H1 (cell line): ENCODE results near the gene SLC66A2. TPM values are rescaled to one million over a fixed set of nuclear protein-coding genes. Genes with fewer than 3 reads are reported as not detected.

Experiments
- CTCF ChIA-PET: fragments of 300-600 bp; sonication (Branson Sonifier 250); formaldehyde crosslinking; loops from one replicate; lab custom pipeline; 2021; ENCODE audit not compliant: partially characterized antibody; lab: Charles Lee
- POLR2A ChIA-PET: fragments of 300-600 bp; sonication (Branson Sonifier 250); formaldehyde crosslinking; loops from one replicate; lab custom pipeline; 2021; ENCODE audit warnings: inconsistent platforms; ENCODE audit not compliant: partially characterized antibody; lab: Charles Lee
- DNase-seq, 2 experiments: peaks; one replicate each; pipeline versions ENCODE4 v3.0.0 to v3.0.0-alpha.2; 2010 to 2022; ENCODE audit warnings: low spot score in 2 of 2, low read depth in 1 of 2, mixed read lengths in 1 of 2
- FAIRE-seq: peaks from 2 replicates; lab custom pipeline; 2011; peaks lifted over from hg19 to GRCh38; lab: Jason Lieb, UNC
- H2AFZ ChIP-seq: 2 replicates; pipeline ENCODE4 v1.8.1; 2012; ENCODE audit warnings: low read length, inconsistent platforms
- H2AK5ac ChIP-seq: 2 replicates; pipeline ENCODE4 v1.6.1; 2013; ENCODE audit warnings: low read depth, low read length
- H2BK120ac ChIP-seq: replicated peaks from 2 replicates; pipeline ENCODE3; 2013; ENCODE audit warnings: low read depth, low read length, inconsistent platforms
- H2BK12ac ChIP-seq: 2 replicates; pipeline ENCODE4 v1.6.1; 2013; ENCODE audit warnings: low read depth, low read length
- H2BK15ac ChIP-seq: 2 replicates; pipeline ENCODE4 v1.6.1; 2013; ENCODE audit warnings: low read length
- H2BK20ac ChIP-seq: 2 replicates; pipeline ENCODE4 v1.6.1; 2013; ENCODE audit warnings: low read length
- H2BK5ac ChIP-seq: 2 replicates; pipeline ENCODE4 v1.6.1; 2013; ENCODE audit warnings: low read depth, low read length
- H3K14ac ChIP-seq: 2 replicates; pipeline ENCODE4 v1.6.1; 2013; ENCODE audit warnings: inconsistent platforms; ENCODE audit not compliant: insufficient read length
- H3K18ac ChIP-seq: 2 replicates; pipeline ENCODE4 v1.6.1; 2013; ENCODE audit warnings: low read length; ENCODE audit errors: extremely low read depth
- H3K23ac ChIP-seq: 2 replicates; pipeline ENCODE4 v1.6.1; 2013; ENCODE audit warnings: inconsistent platforms; ENCODE audit not compliant: insufficient read length
- H3K23me2 ChIP-seq: 2 replicates; pipeline ENCODE4 v1.6.1; 2013; ENCODE audit warnings: low read depth, low read length
- H3K27ac ChIP-seq: 2 replicates; pipeline ENCODE4 v1.6.1; 2011; ENCODE audit warnings: low read depth, low read length, inconsistent platforms
- H3K27me3 ChIP-seq, 4 experiments: replicated peaks in 1 of 4; 1 replicate in 1 of 4; 2 replicates in 3 of 4; pipeline versions ENCODE4 v1.6.1 to v1.8.1; 2011 to 2013; ENCODE audit warnings: low read length in 3 of 4, mild to moderate bottlenecking in 3 of 4, inconsistent platforms in 2 of 4, mixed read lengths in 2 of 4, moderate library complexity in 1 of 4; ENCODE audit not compliant: control insufficient read depth in 3 of 4, insufficient read depth in 3 of 4; ENCODE audit errors: extremely low read depth in 1 of 4
- H3K36me3 ChIP-seq, 4 experiments: 2 replicates each; pipeline versions ENCODE4 v1.6.1 to v1.8.1; 2011 to 2013; ENCODE audit warnings: mild to moderate bottlenecking in 4 of 4, low read length in 3 of 4, moderate library complexity in 2 of 4, control low read depth in 1 of 4, inconsistent platforms in 1 of 4; ENCODE audit not compliant: insufficient read depth in 4 of 4, control insufficient read depth in 2 of 4
- H3K4ac ChIP-seq: replicated peaks from 2 replicates; pipeline ENCODE3; 2013; ENCODE audit warnings: low read length, low read depth, mixed read lengths, inconsistent platforms; ENCODE audit not compliant: insufficient read length
- H3K4me1 ChIP-seq, 4 experiments: replicated peaks in 1 of 4; 1 replicate in 1 of 4; 2 replicates in 3 of 4; pipeline versions ENCODE4 v1.6.1 to v1.8.1; 2011 to 2013; ENCODE audit warnings: low read length in 3 of 4, inconsistent platforms in 2 of 4, mixed read lengths in 1 of 4; ENCODE audit not compliant: insufficient read depth in 4 of 4, control insufficient read depth in 3 of 4
- H3K4me2 ChIP-seq, 2 experiments: 2 replicates each; pipeline versions ENCODE4 v1.6.1 to v1.8.1; 2011 to 2013; ENCODE audit warnings: low read depth in 2 of 2, low read length in 2 of 2, control low read depth in 1 of 2, inconsistent platforms in 1 of 2, mild to moderate bottlenecking in 1 of 2; ENCODE audit not compliant: insufficient read depth in 1 of 2
- H3K4me3 ChIP-seq, 4 experiments: fragments of 200-600, 300-600 bp in 1 of 4; sonication (generic), shearing (Covaris generic), sonication (Bioruptor Twin) in 1 of 4; 2 replicates each; pipeline versions ENCODE4 v1.5.1 to v1.8.1; 2011 to 2016; ENCODE audit warnings: low read length in 4 of 4, low read depth in 3 of 4, control low read depth in 2 of 4, inconsistent platforms in 2 of 4, mild to moderate bottlenecking in 2 of 4, mixed read lengths in 1 of 4, moderate library complexity in 1 of 4; ENCODE audit not compliant: insufficient read depth in 2 of 4; ENCODE audit errors: extremely low read depth in 1 of 4
- H3K56ac ChIP-seq: replicated peaks from 2 replicates; pipeline ENCODE3; 2013; ENCODE audit warnings: low read depth, mild to moderate bottlenecking, mixed read lengths, low read length, inconsistent platforms; ENCODE audit not compliant: insufficient read length
- H3K79me1 ChIP-seq: 2 replicates; pipeline ENCODE4 v1.6.1; 2013; ENCODE audit warnings: low read depth, low read length, control low read depth
- H3K79me2 ChIP-seq, 2 experiments: 2 replicates each; pipeline versions ENCODE4 v1.6.1 to v1.8.1; 2012 to 2013; ENCODE audit warnings: low read length in 2 of 2, mild to moderate bottlenecking in 2 of 2, inconsistent platforms in 1 of 2; ENCODE audit not compliant: insufficient read depth in 2 of 2, control insufficient read depth in 1 of 2
- H3K9ac ChIP-seq, 4 experiments: replicated peaks in 1 of 4; 1 replicate in 1 of 4; 2 replicates in 3 of 4; pipeline versions ENCODE4 v1.6.1 to v1.8.1; 2011 to 2013; ENCODE audit warnings: low read depth in 3 of 4, low read length in 3 of 4, control low read depth in 2 of 4, mild to moderate bottlenecking in 2 of 4, moderate library complexity in 2 of 4, inconsistent platforms in 1 of 4; ENCODE audit errors: extremely low read depth in 1 of 4
- H3K9me3 ChIP-seq, 2 experiments: 2 replicates each; pipeline versions ENCODE4 v1.6.1 to v1.8.1; 2012 to 2013; ENCODE audit warnings: mild to moderate bottlenecking in 2 of 2, moderate library complexity in 2 of 2, control low read depth in 1 of 2, inconsistent platforms in 1 of 2, low read depth in 1 of 2, low read length in 1 of 2, mixed read lengths in 1 of 2; ENCODE audit not compliant: insufficient read depth in 2 of 2
- H4K20me1 ChIP-seq, 2 experiments: replicated peaks in 1 of 2; 2 replicates each; pipeline versions ENCODE3 to v1.8.1; 2011 to 2013; ENCODE audit warnings: inconsistent platforms in 2 of 2, low read length in 2 of 2, mild to moderate bottlenecking in 1 of 2; ENCODE audit not compliant: insufficient read depth in 2 of 2, control insufficient read depth in 1 of 2
- H4K5ac ChIP-seq: 2 replicates; pipeline ENCODE4 v1.6.1; 2013; ENCODE audit warnings: low read length, low read depth, mixed read lengths, inconsistent platforms; ENCODE audit not compliant: insufficient read length
- H4K8ac ChIP-seq: 2 replicates; pipeline ENCODE4 v1.8.0; 2013; ENCODE audit warnings: mild to moderate bottlenecking, moderate library complexity, low read length, inconsistent platforms; ENCODE audit not compliant: insufficient read depth; ENCODE audit errors: extremely low read depth
- H4K91ac ChIP-seq: replicated peaks from 2 replicates; pipeline ENCODE3; 2013; ENCODE audit warnings: low read length, mixed read lengths, inconsistent platforms; ENCODE audit not compliant: insufficient read length
- KDM4A ChIP-seq: IDR thresholded peaks from one replicate; pipeline ENCODE4 v1.7.1; 2012; ENCODE audit warnings: low read depth, mild to moderate bottlenecking, moderate library complexity, low read length, inconsistent platforms; ENCODE audit not compliant: severe bottlenecking
- POU5F1 ChIP-seq: IDR thresholded peaks from 2 replicates; pipeline ENCODE4 v1.6.1; 2011; ENCODE audit warnings: low read depth, mild to moderate bottlenecking, low read length, moderate library complexity
- SIX5 ChIP-seq: IDR thresholded peaks from 2 replicates; pipeline ENCODE4 v1.6.1; 2011; ENCODE audit warnings: mild to moderate bottlenecking, low read depth, low read length
- SP1 ChIP-seq: IDR thresholded peaks from 2 replicates; pipeline ENCODE4 v1.6.1; 2011; ENCODE audit warnings: low read depth, low read length
- SP4 ChIP-seq: IDR thresholded peaks from 2 replicates; pipeline ENCODE4 v1.6.1; 2012; ENCODE audit warnings: low read length, inconsistent platforms
- SUZ12 ChIP-seq: fragments of 200-600 bp; sonication (generic); IDR thresholded peaks from 2 replicates; pipeline ENCODE4 v1.6.1; 2012; ENCODE audit warnings: mild to moderate bottlenecking, inconsistent platforms, low read length, moderate library complexity, mixed read lengths
- WGBS, 2 experiments: shearing (Covaris generic) in 1 of 2; methylation state at CpG; one replicate each; pipeline versions ENCODE4 v1.1.6 to v1.1.7; 2013 to 2015; ENCODE audit warnings: low lambda C conversion rate in 2 of 2, mixed read lengths in 2 of 2, inconsistent platforms in 1 of 2, low coverage in 1 of 2, missing lambda C conversion rate in 1 of 2; ENCODE audit not compliant: insufficient replicate concordance in 2 of 2, insufficient coverage in 1 of 2, insufficient read length in 1 of 2; ENCODE audit errors: extremely low coverage in 1 of 2, missing lambda C conversion rate in 1 of 2; 5-methylcytosine and 5-hydroxymethylcytosine counted together
- polyA plus RNA-seq, 7 experiments: library from polyadenylated mRNA; depleted of rRNA in 3 of 7; stranded (reverse) in 5 of 7; unstranded in 2 of 7; fragments of >200 nt in 5 of 7; fragments of 200-250 nt in 2 of 7; gene quantifications; 1 replicate in 5 of 7; 2 replicates in 1 of 7; 4 replicates in 1 of 7; pipeline versions ENCODE4 v1.2.1 to v1.2.3, GENCODE V29; 2011 to 2013; ENCODE audit warnings: missing spikeins in 2 of 7, mixed read lengths in 2 of 7
- total RNA-seq: library from RNA; stranded (reverse); fragmentation: NEBNext Ultra II Directional; extraction: Animal tissue kit (Norgen Biotek cat#: 25700); gene quantifications from 2 replicates; pipeline ENCODE4 v1.2.1, GENCODE V29; 2021

The SLC66A2 gene
- total and polyA plus RNA-seq, 2 of the 8 experiments (the other 6 are each of a cell fraction or from before 2014, with no cell fraction given): 15.0 to 18.9 TPM

DNA sequence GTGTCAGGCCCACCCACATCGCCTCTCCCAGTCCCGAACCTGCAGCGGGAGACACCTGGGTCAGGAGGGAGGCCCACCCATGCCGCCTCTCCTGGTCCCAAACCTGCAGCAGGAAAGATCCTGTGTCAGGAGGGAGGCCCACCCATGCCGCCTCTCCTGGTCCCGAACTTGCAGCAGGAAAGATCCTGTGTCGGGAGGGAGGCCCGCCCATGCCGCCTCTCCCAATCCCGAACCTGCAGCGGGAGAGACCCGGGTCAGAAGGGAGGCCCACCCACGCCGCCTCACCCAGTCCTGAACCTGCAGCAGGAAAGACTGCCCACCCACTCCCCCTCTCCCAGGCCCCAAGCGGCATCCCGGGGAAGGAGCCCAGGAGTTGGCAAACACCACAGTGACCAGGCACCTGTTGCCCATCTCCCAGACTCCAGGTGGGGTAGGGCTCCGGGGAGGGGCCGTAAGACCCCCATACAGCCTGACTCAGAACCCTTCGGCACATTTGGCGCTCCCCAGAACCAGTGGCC, 7.8 kb downstream of the SLC66A2 start:
- H2BK20ac ChIP-seq: no peak overlapping the region
- no peak overlapping the region for H3K14ac ChIP-seq
- H3K23ac ChIP-seq: no peak overlapping the region
- H3K23me2 ChIP-seq: no peaks in the 10 kb centered on the region
- ChIA-PET POLR2A (interaction anchor here (1.0 to 1.1 kb wide), 2 partner anchors 41 to 44 kb away, joined by 3 read pairs; no protein-coding TSS in a partner anchor), CTCF (interaction anchor here (1.7 kb wide), 1 partner anchor 24 kb away, joined by 4 read pairs; no protein-coding TSS in a partner anchor)
- peaks cover 0 to 13% (median 8%) of the 10 kb centered on the region in 4 experiments; a peak in 4 of 7 replicates for H3K4me1 ChIP-seq
- no peaks in the 10 kb centered on the region; a peak in 1 of 7 replicates for H3K27me3 ChIP-seq
- TF ChIP-seq SP1 (no peak), SIX5 (no peak), SUZ12 (no peak), POU5F1 (no peak), SP4 (no peak), KDM4A (no peak)
- no peak overlapping the region for H2BK15ac ChIP-seq
- 89% methylated on average over 14 of the region's 20 CpGs; no CpG with 5 or more reads in 1 of the 2 experiments for WGBS, 2 experiments
- H3K9ac ChIP-seq: no peak overlapping the region
- no peak overlapping the region for H2BK5ac ChIP-seq
- H3K56ac ChIP-seq: no peak overlapping the region
- H4K8ac ChIP-seq: 0 out of 2 replicates have a peak overlapping the region, but pooled peaks have one; percentile 25
- peaks cover 5 to 19% of the 10 kb centered on the region in 2 experiments for H4K20me1 ChIP-seq
- no peak overlapping the region for H3K4me3 ChIP-seq
- no peak overlapping the region for H4K91ac ChIP-seq
- no peak overlapping the region for H2AK5ac ChIP-seq
- no peaks in the 10 kb centered on the region for H3K9me3 ChIP-seq
- H2BK120ac ChIP-seq: no peak overlapping the region
- no peaks in the 10 kb centered on the region; a peak in 1 of 8 replicates for H3K36me3 ChIP-seq
- H3K18ac ChIP-seq: no peak overlapping the region
- H3K27ac ChIP-seq: no peak overlapping the region
- no peak overlapping the region for H3K4me2 ChIP-seq
- H3K79me2 ChIP-seq: peaks cover 0 to 3% of the 10 kb centered on the region in 2 experiments; a peak in 1 of 4 replicates
- no peak overlapping the region for H2BK12ac ChIP-seq
- H2AFZ ChIP-seq: no peak overlapping the region
- H4K5ac ChIP-seq: no peak overlapping the region
- no peak for FAIRE-seq
- H3K4ac ChIP-seq: no peak overlapping the region
- peaks cover 3% of the 10 kb centered on the region; the same call in 1 of the 2 replicates for H3K79me1 ChIP-seq
- no peak for DNase-seq
